NCI-H82 (cell line): Measurements from ENCODE around the gene RNF39.
A peak's percentile ranks its signal among the peaks of the same experiment; 100 is the strongest.
"Not testable (repeated sequence)": the region's sequence is repeated elsewhere in the genome, so short reads cannot be mapped to it uniquely, and the experiment has no call there.

Experiments
- DNase-seq: peaks from one replicate; lab custom pipeline; 2025; lab: John Stamatoyannopoulos, UW

The RNF39 gene

DNA sequence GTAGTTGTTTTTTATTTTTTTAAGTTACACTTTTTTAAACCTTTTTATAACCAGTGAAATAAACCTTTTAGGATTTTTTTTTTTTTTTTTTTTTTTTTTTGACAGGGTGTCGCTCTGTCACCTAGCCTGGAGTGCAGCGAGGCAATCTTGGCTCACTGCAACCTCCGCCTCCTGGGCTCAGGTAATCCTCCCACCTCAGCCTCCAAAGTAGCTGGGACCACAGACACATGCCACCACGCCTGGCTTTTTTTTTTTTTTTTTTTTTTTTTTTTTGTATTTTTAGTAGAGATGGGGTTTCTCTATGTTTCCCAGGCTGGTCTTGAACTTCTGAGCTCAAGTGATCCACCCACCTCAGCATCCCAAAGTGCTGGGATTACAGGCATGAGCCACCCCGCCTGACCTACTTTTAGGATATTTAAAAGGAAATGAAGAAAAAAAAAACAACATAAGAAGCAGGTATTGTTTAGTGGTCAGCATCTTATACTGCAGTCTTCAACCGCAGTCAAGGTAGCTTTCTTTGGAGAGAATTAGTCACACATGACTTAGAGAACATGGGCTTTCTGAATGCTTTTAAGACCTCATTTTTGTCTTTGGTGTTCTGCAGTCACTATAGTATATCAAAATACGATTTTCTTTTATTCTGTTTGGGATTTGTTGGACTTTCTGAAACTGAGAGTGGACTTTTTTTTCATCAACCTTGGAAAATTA lies 12.9 kb downstream of the RNF39 start:
- no peak for DNase-seq

DNA sequence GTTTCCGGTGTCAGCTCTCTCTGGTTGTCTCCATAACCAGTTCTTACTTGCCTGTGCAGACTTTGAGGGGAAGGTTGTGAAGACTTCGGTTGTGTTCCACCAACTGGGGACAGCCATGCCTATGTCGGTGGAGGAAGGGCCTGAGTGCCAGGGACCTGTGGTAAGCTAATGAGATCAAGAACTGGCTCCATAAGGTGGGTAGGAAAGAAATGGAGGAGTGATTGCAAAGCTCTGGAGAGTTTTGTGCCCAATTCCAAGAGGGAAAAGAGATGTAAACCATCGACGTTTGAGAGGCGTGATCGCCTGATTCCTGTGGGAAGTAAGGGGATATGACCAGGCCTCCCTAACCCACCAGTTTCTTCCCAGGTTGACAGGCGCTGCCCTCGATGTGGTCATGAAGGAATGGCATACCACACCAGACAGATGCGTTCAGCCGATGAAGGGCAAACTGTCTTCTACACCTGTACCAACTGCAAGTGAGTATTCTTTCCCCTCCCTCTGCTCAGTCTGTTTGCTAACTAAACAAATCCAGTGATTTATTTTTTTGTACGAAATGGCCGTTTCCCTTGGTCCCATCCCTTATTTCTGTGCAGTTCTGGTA lies 13.6 kb downstream of the RNF39 start:
- peak; percentile 69 for DNase-seq

DNA sequence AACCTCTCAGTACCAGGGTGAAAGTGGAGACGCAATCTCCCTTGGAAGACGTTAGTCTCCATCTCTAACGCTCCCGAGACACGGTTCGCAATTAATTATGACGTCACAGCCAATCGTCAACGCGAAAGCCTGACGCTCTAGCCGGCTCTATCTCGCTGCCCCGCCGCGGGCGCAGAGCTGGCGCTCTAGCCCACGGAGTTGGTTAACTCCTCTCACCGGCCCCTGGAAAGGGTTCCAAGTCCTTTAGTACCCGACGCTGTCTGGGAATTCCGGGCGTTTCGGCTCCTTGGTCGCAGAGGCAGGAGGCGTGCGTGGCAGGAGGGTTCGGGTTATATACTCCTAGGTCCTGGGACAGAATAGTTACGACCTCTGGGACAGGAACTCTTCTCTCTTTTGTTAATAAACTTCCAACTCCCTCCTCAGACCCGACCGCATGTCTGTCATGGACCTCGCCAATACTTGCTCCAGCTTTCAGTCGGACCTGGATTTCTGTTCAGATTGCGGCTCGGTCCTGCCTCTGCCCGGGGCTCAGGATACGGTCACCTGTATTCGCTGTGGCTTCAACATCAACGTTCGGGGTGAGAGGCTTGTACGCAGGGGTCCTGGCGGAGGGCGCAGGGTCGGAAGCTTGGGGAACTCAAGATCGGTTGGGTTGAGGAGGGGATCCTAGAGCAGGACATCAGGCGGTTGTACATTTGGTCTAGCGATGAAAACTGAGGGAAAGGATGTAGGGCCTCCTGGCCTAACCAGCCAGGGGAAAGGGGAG lies 14.3 kb downstream of the RNF39 start, which contains the start of gene POLR1H:
Gene POLR1H (plus strand): TSS at position 174 of the 766 bp plus-strand sequence. CDS start 260 bp downstream, at position 434.
- DNase-seq = peak; percentile 99

DNA sequence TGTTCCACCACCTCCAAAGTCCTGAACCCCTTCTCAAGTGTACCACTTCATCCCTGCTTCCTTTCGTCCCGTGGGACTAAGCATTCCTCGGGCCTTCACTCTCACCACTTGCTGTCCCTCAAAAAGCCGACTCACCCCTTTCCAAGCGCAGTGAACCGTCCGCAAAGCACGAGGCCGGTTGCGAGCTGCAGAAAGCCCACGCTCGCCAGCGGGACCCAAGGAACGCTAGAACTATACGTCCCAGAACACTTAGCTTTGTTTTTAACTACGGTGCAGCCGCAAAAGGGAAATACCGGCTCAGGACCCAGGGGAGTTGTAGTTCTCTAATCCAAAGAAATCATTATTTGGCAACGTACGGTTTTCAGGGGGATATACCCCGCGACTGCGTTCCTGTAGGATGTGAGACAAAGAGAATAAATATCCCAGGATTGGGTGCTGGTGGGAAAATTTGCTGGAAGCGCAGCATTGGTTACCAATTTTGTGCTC lies 14.9 kb downstream of the RNF39 start:
- peak; percentile 61 for DNase-seq

DNA sequence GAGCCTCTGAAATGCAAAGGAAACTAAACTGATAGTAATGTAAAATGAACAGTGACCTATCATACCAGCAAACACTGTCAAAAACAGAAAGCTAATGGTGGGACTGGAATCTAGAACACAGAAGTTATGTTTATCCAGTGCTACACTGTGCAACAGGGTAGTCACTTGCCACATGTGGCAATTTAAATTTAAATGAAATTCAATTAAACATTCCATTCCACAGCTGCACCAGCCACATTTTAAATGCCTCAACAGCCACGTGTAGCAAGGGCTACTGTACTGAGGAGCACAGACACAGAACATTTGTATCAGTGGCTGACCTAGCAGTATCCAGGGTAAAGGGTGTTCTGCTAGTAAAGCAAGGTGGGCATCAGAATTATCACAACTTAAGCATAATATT lies 20.1 kb downstream of the RNF39 start:
- DNase-seq = no peak

DNA sequence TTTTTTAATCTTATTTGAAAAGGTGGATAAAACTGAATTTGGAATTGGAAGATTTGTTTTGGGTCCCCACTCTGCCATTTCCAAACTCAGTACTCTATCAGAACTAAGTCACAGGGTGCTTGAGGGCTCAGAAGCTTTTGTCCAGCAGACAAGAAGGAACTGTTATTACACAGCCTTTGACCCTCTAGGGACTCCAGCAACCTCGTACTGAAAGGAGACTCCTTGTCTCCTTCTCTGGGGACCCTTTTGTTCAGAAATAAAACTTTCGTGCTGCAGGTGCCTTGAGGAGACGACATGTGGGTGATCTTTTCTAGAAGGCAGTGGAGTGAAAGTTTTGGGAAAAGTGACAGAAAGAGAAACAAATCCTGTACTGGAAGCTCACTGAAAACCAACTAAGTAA lies 21.9 kb downstream of the RNF39 start:
- DNase-seq = no peak

DNA sequence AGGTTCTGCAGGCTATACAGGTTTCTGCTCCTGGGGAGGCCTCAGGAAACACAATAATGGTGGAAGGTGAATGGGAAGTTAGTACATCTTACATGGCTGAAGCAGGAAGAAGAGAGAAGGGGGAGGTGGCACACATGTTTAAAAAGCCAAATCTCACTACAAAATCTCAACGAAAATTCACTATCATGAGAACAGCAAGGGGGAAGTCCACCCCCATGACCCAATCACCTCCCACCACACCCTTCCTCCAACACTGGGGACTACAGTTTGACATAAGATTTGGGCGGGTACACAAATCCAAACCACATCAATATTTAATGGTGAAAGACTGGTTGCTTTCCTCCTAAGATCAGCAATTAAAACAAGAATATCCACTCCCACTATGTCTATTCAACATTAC lies 28.3 kb downstream of the RNF39 start:
- DNase-seq = no peak

DNA sequence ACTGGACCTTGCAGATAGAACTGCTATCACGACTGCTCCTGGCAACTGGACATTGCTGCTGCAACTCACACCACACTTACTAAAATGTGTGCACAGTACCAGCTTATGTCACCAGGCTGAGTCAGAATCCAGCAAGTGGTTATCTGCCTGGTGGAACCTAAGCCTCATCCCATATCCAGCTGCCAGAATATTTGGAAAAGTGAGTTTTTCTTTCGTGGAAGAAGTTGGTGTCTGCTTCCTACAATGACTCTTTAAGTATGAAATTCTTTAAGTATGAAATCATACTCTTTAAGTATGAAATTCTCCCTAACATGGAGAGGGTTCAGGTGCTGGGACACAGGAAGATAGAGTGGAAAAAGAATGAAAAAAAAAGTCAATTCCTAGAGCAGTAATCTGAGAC lies 30.9 kb downstream of the RNF39 start:
- DNase-seq = no peak

DNA sequence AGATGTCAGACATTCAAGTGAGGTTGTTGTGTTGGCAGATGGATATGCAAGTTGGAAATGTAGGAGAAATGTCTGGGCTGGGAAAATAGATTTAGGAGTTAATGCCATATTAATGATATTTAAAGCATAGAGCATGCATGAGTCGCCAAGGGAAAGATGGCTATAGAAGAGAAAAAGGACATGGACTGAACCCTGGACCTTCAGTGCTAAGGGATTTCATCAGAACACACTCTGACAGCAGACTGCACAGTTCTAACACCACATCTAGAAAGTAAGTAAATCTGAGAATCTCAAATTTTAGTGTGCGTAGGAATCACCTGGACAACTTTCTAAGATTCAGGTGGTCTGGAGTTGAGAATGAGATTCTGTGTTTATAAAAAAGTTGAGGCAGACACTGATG lies 31.8 kb downstream of the RNF39 start:
- DNase-seq = no peak

DNA sequence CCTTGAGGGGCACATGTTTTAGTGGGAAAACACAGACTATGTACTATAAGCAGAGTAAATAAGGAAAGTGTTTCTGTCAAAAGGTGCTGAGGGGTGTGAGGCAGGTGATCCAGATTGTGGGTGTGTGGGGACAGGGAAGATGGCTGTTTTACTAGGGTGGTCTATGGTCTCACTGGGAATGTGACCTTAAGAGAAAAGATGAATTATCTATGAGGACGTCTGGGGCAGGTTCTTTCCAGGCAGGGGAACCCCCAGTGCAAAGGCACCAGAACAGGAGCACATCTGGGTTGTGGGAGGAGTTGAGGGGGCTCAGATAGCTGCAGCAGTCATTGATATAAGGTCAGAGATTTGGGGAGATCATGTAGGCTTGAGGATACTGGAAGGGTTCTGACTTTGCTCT lies 32.7 kb downstream of the RNF39 start:
- no peak for DNase-seq

DNA sequence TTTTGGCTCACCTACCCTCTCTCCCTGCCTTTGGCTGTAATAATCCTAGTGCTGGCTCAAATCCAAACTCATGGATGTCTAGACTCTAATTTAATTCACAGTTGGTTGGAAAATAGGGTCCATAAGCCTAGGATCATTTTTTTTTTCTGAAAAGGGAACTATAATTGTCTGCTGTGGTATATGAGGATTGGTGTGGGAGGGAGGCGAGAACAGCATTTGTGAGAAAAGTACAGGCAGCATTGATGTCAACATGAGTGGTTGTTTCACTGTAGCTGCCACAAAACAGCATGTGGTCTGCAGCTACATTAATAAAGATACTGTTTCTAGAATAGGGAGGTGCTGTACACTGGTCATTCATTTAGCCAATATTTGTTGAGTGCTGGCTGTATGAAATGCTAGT lies 33.1 kb downstream of the RNF39 start:
- peak; percentile 72 for DNase-seq

DNA sequence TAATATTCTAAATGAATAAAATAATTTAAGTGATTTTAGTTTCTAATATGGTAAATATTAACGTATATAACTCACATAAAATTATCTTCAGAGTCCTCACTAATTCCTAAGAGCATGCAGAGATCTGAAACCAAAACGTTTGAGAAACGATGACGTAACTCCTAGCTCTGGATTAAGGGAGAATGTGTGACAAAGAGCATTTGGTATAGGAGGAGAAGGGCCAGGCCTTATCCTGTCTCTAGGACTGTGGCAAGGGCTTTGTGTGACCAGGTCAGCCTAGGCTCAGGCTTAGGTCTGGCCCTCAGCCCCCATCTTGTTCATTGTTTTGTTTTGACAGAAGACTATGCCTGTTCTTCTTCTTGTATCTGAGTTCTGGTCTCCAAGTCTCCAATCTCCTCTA lies 33.7 kb downstream of the RNF39 start:
- peak; percentile 57 for DNase-seq

DNA sequence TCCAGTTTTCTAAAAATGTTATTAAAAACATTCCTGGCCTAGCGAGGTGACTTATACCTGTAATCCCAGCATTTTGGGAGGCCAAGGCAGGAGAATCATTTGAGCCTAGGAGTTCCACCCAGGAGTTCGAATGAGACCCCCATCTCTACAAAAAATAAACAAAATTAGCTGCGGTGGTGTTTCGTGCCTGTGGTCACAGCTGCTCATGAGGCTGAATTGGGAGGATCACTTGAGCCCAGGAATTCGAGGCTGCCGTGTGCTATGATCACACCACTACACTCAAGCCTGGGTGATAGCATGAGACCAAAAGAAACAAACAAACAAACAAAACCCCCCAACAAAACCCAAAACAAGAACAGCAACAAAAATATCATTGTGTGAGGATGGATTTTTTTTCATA lies 34.3 kb downstream of the RNF39 start:
- no peak for DNase-seq

DNA sequence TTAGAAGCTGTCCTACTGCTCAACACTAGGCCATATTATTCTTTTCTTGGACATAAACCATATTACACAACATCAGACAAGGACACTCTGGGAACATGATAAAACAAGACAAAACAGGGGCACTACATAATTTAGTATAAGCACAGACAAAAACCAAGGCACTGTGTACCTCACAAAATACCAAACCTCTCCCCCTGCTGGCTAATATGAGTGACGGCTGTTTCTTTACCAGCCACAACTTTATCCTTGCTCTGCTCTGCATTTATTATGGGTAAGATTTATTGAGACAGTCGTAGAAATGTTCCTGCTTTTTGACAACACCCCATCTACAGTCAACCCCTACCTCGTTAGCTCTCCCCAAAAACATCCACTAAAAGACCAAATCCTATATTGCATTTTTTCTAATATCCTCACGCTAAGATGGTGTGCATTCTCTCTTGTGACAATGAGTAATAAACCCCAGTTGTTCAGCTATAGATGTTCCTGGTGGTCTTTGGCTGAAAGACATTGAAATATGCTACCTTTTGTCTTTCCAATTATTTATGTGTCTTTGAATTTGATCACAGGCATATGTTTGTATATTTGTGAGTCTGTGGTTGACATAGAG lies 38.3 kb downstream of the RNF39 start:
- DNase-seq = peak; percentile 63

DNA sequence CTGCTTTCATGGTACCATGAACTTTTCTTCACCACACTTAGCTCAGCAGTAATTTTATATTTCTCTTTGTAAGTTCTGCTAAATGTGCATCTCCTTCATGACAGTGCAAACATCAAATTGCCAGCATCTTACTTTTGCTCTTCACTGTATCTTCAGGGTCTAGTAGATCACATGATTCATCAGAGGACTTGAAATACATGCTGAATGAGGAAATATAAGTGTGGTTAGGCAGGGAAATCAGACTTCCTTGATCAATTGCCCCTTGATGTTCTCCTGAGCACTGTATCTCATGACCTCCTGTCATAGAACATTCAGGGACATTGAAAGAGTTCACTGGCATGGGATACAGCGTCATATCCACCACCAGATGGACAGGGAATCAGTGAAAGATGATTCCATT lies 39.8 kb downstream of the RNF39 start:
- peak; percentile 94 for DNase-seq

DNA sequence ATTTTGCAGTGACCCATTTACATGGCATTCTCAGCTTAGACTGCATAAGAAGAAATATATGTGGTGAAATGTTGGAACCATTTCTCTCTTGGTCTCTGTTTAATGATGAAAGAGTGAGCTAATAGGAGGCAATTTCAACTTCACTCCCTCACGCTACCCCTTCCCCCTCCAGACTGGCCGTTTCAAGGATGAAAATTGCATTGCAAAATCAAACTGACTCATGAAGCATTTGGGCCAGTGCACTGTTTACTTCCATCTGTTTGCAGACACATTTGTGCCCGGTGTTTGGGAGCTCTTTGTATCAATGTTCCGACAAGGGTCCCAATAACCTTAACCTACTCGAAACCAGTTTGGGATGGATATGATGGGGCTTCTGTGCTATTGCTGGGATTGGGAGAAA lies 42.1 kb downstream of the RNF39 start:
- DNase-seq = not testable (repeated sequence)

DNA sequence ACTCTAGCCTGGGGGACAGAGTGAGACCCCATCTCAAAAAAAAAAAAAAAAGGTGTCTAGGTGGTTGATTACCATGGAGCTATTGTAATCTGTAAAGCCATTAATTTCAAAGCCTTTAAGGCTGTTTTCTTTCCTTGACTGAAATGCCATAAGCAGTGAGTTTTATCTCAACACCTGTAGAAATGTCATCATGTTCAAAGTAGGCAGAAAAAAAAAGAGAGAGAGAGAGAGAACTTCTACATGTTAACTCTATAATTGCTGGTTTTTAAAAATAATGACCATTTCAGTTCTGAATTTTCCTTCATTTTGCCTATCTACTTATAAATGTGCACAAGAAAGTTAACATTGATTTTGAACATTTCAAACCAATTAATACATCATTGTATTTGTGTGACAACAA lies 44.2 kb downstream of the RNF39 start:
- DNase-seq = no peak

DNA sequence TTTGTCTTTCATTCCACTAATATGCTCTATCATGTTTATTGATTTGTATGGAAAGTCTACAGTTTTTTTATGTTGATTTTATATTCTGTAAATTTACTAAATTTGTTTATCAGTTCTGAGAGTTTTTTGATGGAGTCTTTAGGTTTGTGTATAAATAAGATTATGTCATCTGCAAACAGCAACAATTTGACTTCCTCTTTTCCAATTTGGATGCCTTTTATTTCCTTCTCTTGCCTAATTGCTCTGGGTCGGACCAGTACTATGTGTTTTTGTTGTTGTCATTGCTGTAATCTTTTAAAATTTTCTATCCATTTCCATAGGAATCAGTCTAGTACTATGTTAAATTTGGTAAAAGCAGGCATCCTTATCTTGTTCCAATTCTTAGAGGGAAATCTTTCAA lies 46.0 kb downstream of the RNF39 start:
- DNase-seq = no peak

DNA sequence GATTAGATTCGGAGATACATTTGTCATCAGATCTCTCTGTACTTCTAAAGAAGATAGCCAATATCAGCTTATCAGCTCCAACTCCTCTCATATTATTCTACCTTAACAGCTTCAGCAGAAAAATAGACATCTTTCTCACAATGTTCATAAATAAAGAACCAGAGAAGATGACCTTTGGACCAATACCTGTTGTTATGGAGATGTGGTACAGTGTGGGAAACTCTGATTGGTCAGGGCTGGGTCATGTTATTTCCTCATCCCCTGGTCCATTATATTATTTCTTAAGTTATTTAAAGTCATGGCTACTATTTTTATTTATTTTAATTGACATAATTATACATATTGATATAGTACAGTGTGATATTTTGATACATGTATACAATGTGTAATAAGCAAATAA lies 50.4 kb downstream of the RNF39 start:
- no peak for DNase-seq

DNA sequence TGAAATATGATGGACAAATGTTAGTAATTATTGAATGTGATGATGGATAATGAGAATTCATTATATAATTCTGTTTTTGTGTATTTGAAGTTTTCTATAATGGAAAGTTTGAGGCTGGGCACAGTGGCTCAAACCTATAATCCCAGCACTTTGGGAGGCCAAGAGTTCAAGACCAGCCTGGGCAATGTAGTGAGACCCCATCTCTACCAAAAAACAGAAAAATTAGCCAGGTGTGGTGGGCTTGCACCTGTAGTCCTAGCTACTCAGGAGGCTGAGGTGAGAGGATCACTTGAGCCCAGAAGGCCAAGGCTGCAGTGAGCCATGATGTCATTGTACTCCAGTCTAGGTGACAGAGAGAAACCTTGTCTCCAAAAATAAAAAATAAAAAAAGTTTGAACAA lies 52.9 kb downstream of the RNF39 start:
- DNase-seq = not testable (repeated sequence)

DNA sequence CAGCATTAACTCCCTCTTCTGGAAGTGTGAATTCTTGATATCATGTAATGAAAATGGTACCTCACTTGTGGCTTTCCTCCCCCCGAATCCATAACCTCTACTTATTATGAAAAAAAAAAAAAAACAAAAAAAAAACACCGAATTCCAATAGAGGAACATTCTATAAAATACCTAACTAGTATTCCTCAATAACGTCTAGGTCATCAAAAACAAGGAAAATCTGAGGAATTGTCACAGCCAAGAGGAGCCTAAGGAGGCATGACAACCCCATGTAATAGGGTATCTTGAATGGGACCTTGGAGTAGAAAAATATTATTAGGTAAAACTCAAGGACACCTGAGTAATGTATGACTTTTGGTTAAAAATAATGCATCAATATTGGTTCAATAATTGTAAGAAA lies 53.4 kb downstream of the RNF39 start:
- DNase-seq = no peak

DNA sequence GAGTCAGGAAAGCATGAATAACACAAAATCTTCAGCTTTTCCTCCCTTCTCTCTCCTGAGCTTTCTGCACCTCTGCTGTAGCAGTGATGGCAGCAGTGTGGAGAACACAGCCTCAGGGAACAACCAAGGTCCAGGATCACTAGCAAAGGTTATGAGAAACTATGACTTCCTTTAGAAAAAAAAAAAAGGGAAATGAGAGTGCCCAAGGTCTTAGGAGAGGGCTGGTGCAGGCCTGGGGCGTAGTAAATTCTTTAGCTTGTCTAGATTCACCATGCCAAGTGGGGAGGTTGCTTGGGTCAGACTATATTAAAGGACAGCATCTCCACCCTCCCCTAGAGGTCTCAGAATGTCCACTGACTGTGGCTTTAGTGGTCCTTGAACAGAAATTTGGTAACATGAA lies 54.9 kb downstream of the RNF39 start:
- DNase-seq = no peak
